GM18508 (cell line): ENCODE data around the gene ARL6IP4.

Source experiments
- ATAC-seq: cut with Tn5 transposase; IDR thresholded peaks from one replicate; pipeline ENCODE4 v1.9.1; 2021; ENCODE audit warnings: moderate number of reproducible peaks; ENCODE audit not compliant: insufficient read depth, unreplicated experiment

Gene ARL6IP4

DNA sequence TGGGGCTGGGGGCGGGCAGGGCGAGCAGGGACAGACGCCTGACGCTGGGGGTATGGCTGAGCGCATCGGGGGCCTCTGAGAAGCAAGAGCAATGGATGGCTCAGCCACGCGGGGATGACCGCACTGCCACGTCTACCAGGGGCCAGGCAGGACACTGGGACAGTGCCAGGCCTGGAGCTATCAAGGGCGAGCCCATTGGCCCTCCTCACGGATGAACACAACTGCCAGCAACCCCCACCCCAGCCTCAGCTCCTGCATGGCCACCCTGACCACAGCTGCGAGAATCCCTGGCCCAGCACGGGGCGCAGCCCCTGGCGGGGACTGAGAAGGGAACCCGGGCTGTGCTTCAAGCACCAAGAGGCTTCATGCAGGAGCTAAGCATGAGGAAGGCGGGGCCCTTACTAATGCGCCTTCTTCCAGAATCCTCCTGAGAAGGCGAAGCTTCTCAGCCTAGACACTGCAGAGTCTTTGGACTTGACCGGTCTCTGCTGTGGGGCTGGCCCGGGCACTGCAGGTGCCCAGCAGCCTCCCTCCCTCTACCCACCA is 9.5 kb downstream of the ARL6IP4 start:
- ATAC-seq: no peak

DNA sequence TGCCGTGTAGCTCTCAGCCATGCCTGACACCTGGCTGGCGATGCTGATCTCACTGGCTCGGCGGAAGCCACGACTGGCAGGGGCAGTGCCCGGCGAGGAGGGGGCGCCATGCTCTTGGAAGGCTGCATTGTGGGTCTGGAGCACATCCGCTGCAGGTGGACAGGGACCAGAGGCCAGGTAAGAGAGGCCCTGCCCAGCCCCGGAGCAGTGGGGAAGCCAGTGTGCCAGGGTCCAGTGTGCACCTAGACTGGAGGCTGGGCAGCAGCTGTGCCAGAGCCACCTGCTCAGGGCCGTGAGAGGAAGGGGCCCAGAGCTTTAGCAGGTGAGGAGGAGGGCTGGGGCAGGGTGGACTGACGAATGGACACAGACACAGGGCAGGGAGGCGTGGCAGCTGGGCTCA is 10.1 kb downstream of the ARL6IP4 start:
- no peak for ATAC-seq

DNA sequence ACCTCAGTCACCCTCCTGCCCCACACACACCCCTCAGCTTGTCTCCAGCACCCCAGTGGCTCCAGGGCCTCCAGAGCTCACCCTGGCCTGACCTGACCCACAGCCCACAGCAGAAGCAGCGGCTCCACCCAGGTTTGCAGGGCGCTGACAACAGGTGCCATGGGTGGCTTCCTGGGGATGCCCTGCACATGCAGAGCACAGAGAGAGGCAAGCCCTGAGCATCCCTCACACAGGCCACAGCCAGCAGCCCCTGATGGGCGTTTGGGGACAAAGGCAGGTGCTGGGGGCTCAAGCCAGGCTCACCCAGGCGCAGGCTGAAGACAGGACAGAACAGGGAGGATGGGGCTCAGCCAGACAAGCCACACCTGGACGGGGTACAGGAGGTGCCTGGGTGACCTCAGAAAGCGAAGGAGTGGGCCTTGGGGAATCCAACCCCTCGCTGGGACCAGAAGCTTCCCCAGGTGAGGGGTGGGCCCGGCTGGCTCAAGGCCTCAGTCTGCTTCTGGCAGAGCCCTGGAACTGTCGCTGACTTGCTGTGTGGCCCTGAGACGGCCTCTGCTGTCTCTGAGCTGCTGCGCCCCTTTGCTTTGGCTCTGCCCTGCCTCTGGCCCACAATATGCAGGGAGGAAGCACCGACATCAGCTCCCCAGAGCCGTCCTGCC is 10.6 kb downstream of the ARL6IP4 start:
- no peak for ATAC-seq

DNA sequence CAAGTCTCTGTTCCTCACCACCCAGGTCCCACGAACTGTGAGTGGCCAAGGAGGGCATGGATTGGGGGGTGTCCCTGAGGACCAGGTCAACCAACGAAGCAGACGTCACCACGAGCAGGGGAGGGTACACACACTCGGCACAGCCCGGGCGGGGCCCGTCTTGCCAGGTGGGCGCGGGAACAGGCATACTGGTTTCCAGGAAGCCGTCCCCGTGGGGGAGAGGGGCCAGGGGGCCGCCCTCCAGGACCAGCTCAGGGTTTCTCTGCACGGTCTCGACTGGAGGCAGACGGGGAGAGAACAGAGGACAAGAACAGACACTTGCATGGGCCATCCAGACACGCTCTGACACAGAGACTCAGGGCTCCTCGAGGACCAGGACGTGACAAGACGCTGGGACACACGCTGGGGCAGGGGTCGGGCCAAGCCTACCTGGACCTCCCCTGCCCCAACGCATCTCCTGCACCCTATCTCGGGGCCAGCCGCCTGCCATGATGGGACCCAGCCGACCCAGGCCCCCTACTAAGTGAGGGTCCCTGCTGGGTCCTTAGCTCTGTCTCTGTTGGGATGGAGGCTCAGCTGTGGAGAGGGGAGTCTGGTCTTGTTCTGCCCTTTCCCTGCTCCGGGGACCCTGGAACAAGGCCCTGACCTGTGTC is 11.3 kb downstream of the ARL6IP4 start:
- ATAC-seq: no peak

DNA sequence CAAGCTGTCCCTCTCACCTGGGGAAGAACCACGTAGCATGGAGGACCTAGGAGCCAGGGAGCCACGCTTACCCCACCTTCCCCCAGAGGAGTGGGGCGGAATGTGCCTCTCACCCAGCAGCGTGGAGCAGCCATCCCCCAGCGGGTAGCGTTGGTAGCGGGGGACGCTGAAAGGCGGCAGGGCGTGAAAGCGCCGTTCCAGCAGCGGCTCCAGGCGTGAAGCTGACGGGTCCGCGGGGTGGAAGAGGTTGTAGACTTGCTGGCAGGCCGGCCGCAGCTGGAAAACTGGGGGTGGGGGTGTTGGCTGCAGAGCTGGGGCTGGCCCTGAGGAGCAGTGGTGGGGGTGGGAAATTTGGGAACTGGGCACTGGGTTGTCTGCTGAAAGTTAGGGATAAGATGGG is 11.9 kb downstream of the ARL6IP4 start:
- no peak for ATAC-seq

DNA sequence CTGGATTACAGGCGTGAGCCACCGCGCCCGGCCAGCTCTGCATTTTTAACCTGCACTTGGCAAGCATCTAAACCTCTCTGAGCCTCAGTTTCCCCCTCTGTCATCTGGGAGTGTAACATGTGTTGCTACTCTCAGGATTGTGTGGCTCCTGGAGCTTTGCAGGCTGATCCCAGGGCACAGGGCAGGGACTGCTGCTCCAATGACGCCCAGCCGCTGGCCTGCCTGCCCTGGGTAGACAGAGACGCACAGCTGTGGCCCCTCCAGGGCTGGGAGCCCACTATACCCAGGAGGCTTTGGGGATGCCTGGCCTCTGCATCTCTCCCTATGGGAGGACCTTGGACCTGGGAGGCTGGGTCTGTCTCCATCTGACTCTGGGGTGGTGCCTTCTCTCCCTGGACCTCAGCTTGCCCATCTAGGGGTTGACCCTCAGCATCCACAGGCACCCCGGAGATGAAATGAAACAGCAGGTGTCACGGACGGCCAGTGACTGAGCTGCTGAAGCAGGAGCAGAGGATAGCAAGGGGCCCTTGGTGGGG is 13.7 kb downstream of the ARL6IP4 start:
- no peak for ATAC-seq

DNA sequence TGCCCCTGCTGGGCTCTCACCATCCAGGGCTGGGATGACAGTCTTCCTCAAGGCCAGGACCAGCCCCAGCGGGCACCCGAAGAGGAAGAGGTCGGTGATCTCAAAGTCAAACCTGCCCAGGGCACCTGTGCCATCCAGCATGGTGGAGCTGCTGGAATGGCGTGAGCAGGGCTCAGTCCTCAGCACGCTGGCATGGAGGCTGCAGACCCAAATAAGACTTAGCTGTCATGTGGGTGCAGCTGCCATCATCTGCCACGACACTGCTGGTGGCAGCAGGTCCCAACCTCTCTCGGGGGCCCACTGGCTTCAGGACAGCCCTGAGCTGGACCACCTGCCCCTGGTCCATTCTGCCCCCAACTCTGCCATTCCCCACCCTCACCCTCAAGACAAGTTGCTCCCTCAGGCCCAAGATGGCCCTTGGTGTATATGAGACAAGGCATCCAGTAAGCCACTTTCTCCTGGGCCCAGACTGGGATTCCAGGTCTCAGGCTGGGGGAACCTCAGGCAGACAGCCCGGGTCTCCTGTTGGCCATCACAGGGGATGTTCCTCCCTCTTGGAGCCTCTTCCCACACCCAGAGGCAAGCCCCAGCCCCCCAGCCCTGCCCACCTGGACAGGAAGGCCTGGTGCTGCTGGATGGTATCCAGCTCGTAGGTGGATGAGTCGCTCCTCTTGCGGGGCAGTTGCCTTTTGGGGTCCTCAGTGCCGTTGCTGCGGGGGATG is 14.5 kb downstream of the ARL6IP4 start:
- ATAC-seq: no peak

DNA sequence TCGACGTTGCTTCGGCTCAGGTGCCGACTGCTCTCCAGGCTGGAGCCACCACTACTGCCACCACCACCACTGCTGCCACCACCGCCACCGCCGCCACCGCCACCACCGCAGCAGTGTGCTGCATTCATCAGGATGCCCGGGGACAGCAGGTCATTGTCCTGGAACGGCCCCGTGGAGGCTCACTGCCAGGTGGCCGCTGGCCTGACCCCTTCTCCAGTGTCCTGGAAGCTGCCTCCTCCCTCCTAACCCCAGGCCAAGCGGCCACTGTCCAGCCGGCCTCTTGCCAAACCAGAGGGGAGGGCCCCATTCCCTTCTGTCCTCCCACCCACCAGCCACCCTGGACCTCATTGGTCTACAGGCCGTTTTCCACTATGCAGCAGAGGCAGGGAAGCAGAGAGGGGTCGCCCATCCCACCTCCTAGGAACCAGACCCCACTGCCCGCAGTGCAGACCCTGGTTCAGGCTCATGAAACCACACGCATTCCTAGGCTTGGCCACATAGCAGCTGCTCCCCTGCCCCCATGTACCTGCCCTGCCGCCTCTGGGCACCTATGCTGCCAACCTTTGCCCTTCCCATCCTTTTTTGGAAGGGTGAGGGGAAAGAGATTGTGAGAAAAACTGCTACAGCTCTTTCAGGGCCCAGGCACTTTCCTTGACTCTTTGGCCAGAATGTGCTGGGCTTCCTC is 15.2 kb downstream of the ARL6IP4 start:
- ATAC-seq: no peak

DNA sequence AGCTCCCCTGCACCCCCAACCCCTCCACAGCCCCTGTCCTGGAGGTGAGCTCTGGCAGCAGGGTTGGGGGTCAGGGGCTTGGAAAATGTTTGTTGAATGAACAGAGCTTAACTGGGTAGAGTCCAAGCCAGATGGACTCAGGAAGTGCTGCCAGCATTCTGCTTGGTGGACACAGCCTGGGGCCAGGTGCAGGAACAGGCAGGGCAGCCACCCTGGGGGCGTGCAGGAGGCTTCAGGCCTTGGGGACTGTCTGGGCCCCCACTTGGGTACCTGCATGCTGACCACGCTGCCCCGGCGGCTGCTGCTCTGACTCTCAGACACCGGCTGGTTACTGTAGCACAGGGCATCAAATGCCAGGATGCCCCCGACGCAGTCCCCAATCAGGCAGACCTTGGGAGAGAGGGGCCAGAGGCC is 15.7 kb downstream of the ARL6IP4 start:
- no peak for ATAC-seq

DNA sequence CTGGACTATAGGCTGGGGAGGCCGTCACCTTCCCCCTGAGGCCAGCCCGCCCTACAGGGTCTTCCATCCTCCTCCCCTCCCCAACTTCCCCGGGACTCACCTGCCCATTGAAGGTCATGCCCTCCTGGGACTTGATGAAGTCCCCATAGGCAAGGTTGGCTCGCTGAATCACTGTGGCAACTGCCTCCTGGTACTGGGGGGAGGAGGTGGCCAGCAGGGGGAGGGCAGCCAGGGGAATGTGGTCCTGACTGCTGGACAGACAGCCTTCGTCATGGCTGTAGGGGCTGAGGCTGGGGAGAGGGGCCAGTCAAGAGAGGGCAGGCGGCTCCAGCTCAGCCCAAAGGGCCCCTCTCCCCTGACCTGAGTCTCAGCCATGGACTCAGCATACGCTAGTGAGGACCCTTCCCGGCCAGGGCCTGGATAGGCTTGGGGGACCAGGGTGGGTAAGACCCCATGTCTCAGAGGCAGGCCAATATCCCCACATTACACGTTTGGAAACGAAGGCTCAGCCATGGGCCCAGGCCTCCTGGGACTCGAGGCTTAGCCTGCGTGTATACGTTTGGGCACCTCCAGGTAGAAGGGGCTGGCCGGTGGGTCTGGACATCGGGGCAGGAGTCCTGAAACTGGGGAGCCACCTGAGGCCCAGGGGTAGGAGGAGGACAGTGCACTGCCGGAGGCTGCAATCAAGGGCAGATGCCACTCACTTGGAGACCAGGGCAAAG is 16.3 kb downstream of the ARL6IP4 start:
- no peak for ATAC-seq

DNA sequence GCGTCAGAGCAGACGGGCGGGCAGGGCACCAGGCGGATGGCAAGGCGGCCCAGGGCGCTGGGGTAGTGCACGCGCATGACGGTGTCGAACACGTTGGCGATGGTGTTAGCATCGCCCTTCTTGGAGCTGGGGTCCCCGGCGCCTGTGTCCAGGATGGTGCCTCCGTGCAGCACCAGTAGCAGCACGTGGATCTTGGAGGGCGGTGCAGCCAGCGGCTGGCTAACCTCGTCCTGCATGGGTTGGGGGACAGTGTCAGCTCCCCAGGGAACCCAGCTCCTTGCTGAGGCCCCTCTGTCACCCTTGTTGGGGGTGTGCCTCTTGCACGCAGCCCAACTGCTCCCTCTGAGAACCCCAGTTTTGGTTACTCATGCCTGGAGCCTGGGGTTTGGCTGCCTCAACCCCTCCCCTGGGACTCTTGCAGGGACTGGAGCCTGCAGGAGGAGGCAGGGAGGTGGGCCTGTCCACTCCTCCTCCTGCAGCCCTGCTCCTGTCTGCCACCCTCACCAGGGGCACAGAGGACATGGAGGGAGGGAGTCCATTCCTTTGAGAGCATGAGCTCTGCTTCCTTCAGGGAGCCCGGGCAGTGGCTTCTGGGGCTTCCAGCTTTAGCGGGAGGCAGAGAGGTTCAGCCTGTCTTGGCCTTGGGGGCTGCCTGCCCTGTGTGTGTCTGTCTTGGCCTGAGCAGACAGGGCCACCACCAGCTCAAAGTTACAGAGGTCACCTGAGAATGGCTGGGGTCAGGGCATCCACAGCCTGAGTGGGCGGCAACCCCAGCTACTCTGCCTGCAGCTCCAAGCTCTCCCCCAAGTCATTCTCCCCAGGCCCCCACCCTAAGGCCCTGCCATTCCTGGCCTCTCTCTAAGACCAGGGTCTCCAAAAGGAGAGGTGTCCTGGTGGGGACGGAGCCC is 17.1 kb downstream of the ARL6IP4 start:
- no peak for ATAC-seq

DNA sequence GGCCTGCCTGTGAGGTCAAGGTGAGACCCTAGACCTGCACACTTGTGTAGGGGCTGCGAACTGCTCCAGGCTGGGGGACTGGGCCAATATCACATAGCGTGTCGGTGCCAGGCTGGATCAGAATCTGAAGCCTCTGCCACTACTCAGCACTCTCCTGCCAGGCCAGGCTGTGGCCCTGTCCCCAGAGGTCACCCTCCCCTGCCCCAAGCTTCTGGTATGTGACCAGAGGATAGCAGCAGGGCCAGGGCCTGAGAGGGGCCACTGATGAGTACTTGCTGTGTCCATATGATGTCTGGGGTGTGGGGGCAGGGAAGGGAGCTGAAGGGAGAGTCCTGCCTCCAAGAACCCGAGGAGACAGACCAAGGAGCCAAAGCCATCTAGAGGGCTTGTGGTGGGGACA is 17.8 kb downstream of the ARL6IP4 start:
- ATAC-seq: no peak

DNA sequence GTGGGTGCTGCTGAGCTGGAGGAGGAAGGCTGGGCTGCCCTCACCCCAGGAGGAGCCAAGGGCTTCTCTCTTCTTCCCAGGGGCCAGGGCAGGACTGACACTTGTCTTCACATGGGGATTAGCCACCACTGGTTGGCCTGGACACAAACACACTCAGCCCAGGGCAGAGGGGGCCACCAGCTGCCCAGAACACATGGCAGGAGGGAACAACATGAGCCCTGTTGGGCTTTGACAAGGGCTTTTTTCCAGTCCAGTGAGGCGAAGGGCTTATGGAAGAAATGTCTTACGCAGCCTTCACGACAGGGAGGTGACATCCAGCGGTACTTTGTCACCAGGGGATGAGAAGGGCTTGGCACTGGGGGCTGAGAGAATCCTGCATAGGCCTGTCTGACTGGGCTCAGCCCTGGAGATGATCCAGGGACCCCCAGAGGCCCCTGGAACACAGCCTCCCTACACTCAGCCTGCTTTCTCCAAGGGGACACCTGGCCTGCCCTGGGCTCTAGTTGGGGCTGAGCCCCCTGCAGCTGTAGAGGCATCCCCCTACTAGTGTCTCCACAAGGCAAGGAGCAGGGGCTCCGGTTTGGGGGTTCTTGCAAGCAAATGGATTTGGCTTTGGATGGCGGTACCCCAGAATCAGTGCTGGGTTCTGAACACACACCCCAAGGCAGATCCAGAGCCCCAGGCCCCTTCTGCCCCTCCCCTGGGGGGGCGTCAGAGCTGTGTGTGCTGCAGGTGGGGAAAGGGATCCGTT is 18.9 kb downstream of the ARL6IP4 start:
- no peak for ATAC-seq

DNA sequence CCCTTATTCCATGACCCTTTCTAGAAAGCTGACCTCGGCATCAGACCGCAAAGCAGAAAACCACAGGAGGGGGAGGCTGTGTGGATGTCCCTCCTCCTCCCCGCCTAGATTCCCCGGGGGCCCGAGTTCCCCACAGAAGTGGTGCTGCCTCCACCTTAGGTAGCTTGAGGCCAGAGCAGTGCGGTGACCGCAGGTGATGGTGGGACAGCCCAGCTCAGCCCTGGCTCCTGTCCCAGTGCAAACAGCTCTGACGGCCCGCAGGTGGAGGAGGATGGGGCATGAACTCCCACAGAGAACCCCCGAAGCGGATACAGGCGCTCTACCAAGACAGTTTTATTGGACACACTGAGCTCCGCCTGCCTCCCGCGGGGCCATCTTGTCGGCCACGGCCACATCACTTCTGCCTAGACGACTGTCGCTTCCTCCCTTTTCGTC is 19.5 kb downstream of the ARL6IP4 start:
- no peak for ATAC-seq

DNA sequence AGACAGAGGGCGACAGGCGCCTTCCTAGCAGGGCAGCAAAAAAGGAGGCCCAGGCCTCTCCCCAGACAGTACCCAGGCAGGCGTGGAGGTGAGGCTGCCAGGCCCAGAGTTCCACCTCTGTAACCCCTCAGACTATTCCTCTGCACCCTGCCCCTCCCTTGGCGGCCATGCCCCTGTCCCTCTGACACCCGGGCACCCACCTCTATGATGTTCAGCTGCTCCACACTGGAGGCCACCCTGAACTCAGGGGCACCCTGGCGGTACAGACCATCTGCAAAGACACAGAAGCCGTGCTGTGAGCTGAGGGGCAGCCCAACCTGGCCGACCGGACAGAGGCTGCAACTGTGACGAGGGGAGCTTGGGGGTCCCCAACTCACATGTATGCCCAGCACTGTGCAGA is 20.1 kb downstream of the ARL6IP4 start:
- no peak for ATAC-seq

DNA sequence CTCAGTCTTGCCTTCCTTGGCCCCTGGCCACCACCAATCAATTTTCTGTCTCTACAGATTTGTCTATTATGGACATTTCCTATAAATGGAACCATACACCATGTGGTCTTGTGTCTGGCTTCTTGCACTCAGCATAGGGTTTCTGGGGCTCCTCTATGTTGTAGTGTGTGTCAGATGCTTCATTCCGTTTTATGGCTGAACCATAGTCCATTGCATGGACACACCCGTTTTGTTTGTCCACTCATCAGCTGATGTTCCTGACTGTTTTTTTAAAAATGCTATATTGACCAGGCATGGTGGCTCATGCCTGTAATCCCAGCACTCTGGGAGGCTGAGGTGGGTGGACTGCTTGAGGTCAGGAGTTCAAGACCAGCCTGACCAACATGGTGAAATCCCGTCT is 21.0 kb downstream of the ARL6IP4 start:
- ATAC-seq: no peak

DNA sequence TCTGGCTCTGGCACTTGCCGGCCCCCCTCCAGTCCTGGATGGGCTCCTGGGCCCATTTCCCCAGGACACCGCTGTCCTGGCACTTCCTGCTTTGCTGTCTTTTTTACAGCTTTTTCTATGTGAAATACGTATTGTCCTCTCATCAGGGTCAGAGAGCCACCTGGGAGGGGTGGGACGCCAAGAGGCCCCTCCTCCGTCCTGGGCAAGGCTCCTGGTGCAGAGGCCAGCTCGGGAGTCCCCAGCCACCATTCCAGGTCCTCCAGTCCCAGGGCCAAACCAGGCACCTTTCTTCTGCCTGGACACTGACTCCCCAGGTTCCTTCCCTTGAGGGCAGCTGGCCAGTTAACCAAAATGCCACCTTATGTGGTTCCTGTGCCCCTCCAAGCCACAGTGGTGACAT is 22.8 kb downstream of the ARL6IP4 start:
- ATAC-seq: no peak

DNA sequence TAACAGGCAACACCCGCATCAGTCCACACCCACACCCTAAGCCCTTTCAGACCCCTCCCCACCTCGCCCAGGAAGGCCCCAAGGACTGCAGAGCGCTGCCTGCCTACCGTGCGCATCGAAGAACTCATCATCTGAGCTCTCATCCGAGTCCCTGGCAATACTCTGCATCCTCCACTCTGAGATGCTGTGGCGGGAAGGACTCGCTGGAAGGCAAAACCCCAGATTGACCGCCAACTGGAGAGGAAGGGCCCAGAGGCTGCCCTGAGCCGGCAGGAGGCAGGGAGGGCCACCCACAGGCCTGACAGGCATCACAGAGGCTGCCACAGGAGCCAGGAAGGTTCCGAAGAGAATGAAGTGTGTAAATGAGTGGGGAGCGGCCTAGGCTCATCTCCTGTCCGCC is 23.8 kb downstream of the ARL6IP4 start:
- ATAC-seq: no peak
